PC-3 (cell line): ENCODE data around the gene ETS1. TPM values are rescaled to one million over a fixed set of nuclear protein-coding genes. Genes with fewer than 3 reads are reported as not detected.

Experiments used
- ATAC-seq: fragments of 200-7000 bp; cut with Tn5 transposase; 2 replicates; pipeline ENCODE4 v1.9.1; 2020; ENCODE audit warnings: mild to moderate bottlenecking, moderate library complexity
- BruUV-seq: library from RNA; stranded (reverse); fragments of 400-500 nt; replicated peaks from 2 replicates; lab custom pipeline; 2021; lab: Mats Ljungman, UMichigan
- CTCF ChIA-PET: fragments of 300-600 bp; sonication (Branson Sonifier 250); formaldehyde crosslinking; loops from one replicate; lab custom pipeline; 2022; ENCODE audit warnings: antibody characterized with exemption; lab: Charles Lee
- POLR2A ChIA-PET: fragments of 300-600 bp; sonication (Branson Sonifier 250); formaldehyde crosslinking; loops from one replicate; lab custom pipeline; 2022; ENCODE audit warnings: antibody characterized with exemption; ENCODE audit not compliant: unreplicated experiment; lab: Charles Lee
- DNase-seq: peaks from one replicate; pipeline ENCODE4 v3.0.0-alpha.2; 2015
- H2AFZ ChIP-seq: fragments of 300-600 bp; sonication (generic); 2 replicates; pipeline ENCODE4 v1.6.0; 2016; ENCODE audit warnings: antibody characterized with exemption, low read length
- H3F3A ChIP-seq: fragments of 300-600 bp; sonication (generic); one replicate; pipeline ENCODE4 v1.6.0; 2017; ENCODE audit warnings: antibody characterized with exemption, low read length, control low read depth, mild to moderate bottlenecking; ENCODE audit not compliant: unreplicated experiment
- H3K27ac ChIP-seq: fragments of 300-600 bp; sonication (generic); 2 replicates; pipeline ENCODE4 v1.5.1; 2016; ENCODE audit warnings: mild to moderate bottlenecking, low read length
- H3K27me3 ChIP-seq: fragments of 300-600 bp; sonication (generic); 2 replicates; pipeline ENCODE4 v1.6.1; 2016; ENCODE audit warnings: low read length, mixed read lengths
- H3K36me3 ChIP-seq: fragments of 300-600 bp; sonication (generic); 2 replicates; pipeline ENCODE4 v1.6.1; 2016; ENCODE audit warnings: low read depth, mixed run types, low read length, mixed read lengths
- H3K4me1 ChIP-seq: fragments of 300-600 bp; sonication (generic); 2 replicates; pipeline ENCODE4 v1.5.1; 2016; ENCODE audit warnings: low read length; ENCODE audit not compliant: insufficient read depth
- H3K4me2 ChIP-seq: fragments of 300-600 bp; sonication (generic); 2 replicates; pipeline ENCODE4 v1.6.0; 2016; ENCODE audit warnings: low read length
- H3K4me3 ChIP-seq: fragments of 300-600 bp; sonication (generic); 2 replicates; pipeline ENCODE4 v1.5.1; 2016; ENCODE audit warnings: mild to moderate bottlenecking, low read length, mixed read lengths
- H3K79me2 ChIP-seq: fragments of 300-600 bp; sonication (generic); 2 replicates; pipeline ENCODE4 v1.6.1; 2017; ENCODE audit warnings: low read length, mixed read lengths
- H3K9ac ChIP-seq: fragments of 300-600 bp; sonication (generic); 2 replicates; pipeline ENCODE4 v1.6.0; 2016; ENCODE audit warnings: mild to moderate bottlenecking, low read length
- H3K9me2 ChIP-seq: fragments of 300-600 bp; sonication (generic); replicated peaks from 2 replicates; pipeline ENCODE4 v1.6.1; 2016; ENCODE audit warnings: mixed run types, low read length, mixed read lengths
- H3K9me3 ChIP-seq: fragments of 300-600 bp; sonication (generic); 2 replicates; pipeline ENCODE4 v1.6.1; 2016; ENCODE audit warnings: low read length, mixed read lengths
- H4K20me1 ChIP-seq: fragments of 300-600 bp; sonication (generic); 2 replicates; pipeline ENCODE4 v1.6.1; 2016; ENCODE audit warnings: low read length, mixed read lengths
- EZH2 ChIP-seq: fragments of 300-600 bp; sonication (generic); IDR thresholded peaks from one replicate; pipeline ENCODE4 v1.6.1; 2017; ENCODE audit warnings: antibody characterized with exemption, mild to moderate bottlenecking, low read length; ENCODE audit not compliant: unreplicated experiment
- EZH2phosphoT487 ChIP-seq: fragments of 300-600 bp; sonication (generic); IDR thresholded peaks from 2 replicates; pipeline ENCODE4 v1.6.1; 2018; ENCODE audit warnings: mild to moderate bottlenecking, antibody characterized with exemption, low read length, borderline replicate concordance
- intact Hi-C: fragments of 100-400 bp; cut with micrococcal nuclease; formaldehyde crosslinking; loops from 2 replicates; pipeline ENCODE4 v1.9.0; 2023
- total RNA-seq: library from RNA; depleted of rRNA; stranded (reverse); fragments of >200 nt; gene quantifications from 2 replicates; pipeline ENCODE4 v1.2.3, GENCODE V29; 2014
- TF ChIP-seq, protein P1 (sequence below): fragments of 300-600 bp; sonication (generic); conservative IDR thresholded peaks from 2 replicates; pipeline ENCODE4 v1.5.1; 2017; ENCODE audit warnings: antibody characterized with exemption, low read depth, mild to moderate bottlenecking, low read length

The ETS1 gene
- total RNA-seq, 1 experiment from 2014 or later, result 52.0 TPM

DNA sequence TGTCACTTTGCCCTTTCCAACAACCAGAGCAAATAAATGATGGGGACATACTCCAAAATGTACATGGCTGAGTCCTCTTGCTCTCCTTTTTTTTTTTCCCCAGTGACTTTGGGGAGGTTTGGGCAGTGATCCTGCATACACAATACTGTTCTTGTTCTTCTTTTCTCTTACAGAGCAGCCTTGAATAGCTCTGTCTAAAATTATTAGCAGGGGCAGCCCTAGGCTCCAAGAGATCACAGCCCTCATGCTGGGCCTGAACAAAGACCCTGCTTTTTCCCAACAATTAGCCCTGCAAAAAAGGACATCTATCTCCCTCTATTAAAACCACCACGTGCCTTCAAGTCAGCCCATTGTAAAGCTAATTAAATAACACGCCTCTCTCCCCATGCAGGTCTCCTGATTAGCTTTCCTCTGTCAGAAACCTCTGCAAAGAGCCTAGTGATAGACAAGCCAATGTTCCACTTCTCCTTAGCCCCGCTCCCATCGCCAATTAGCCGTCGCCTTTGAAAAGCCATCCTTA, 54.7 kb downstream of the ETS1 start:
- Histone ChIP-seq H3K4me3 (no peak overlapping the region), H3K9me3 (no peaks in the 10 kb centered on the region), H3K9ac (no peak overlapping the region), H3K4me2 (no peak overlapping the region), H4K20me1 (no peaks in the 10 kb centered on the region), H3K4me1 (peaks cover 23% of the 10 kb centered on the region), H3K9me2 (0 out of 2 replicates have a peak, but pooled peaks cover 3% of the 10 kb centered on the region), H3K27ac (no peak overlapping the region), H2AFZ (no peak overlapping the region), H3F3A (no peaks in the 10 kb centered on the region), H3K79me2 (no peaks in the 10 kb centered on the region), H3K27me3 (no peaks in the 10 kb centered on the region), H3K36me3 (no peaks in the 10 kb centered on the region)
- ChIA-PET CTCF (no interaction called here), POLR2A (no interaction called here)
- ATAC-seq (no peak), DNase-seq (no peak)
- intact Hi-C loops, result no loop called here
- no peak for TF ChIP-seq EZH2
- BruUV-seq, result no TSS peak

DNA sequence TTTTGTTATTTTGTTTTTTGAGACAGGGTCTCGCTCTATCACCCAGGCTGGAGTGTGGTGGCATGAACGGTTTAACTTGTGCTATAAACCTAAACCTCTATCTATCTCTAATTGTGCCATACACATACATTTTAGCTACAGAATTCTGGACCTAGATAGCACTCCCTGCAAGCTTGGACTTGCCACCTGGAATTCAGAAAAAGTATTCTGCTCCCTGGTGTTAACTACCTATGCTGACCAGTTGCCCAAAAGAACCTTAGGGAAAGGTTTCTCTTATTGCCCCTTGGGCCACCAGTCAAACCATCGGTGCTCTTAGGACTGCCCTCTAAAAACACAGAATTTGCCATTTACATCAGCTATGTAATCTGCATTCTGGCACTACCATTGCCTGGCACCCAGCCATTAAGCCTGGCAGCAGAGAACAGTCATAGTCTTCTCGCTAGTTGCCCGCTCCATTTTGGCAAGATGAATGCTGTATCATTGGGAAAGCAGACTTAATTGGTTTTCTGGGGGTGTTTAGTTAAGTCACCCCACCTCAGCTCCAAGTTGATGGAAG, 55.3 kb downstream of the ETS1 start:
- no peak for TF ChIP-seq EZH2
- TF ChIP-seq EZH2phosphoT487, result no peak
- TF ChIP-seq, protein P1, sequence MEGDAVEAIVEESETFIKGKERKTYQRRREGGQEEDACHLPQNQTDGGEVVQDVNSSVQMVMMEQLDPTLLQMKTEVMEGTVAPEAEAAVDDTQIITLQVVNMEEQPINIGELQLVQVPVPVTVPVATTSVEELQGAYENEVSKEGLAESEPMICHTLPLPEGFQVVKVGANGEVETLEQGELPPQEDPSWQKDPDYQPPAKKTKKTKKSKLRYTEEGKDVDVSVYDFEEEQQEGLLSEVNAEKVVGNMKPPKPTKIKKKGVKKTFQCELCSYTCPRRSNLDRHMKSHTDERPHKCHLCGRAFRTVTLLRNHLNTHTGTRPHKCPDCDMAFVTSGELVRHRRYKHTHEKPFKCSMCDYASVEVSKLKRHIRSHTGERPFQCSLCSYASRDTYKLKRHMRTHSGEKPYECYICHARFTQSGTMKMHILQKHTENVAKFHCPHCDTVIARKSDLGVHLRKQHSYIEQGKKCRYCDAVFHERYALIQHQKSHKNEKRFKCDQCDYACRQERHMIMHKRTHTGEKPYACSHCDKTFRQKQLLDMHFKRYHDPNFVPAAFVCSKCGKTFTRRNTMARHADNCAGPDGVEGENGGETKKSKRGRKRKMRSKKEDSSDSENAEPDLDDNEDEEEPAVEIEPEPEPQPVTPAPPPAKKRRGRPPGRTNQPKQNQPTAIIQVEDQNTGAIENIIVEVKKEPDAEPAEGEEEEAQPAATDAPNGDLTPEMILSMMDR, result no peak
- Histone ChIP-seq H3K27ac (no peak overlapping the region), H2AFZ (no peak overlapping the region), H3K36me3 (no peaks in the 10 kb centered on the region), H3K79me2 (no peaks in the 10 kb centered on the region), H3K9me2 (0 out of 2 replicates have a peak, but pooled peaks cover 3% of the 10 kb centered on the region), H3K9me3 (no peaks in the 10 kb centered on the region), H3K27me3 (no peaks in the 10 kb centered on the region), H3F3A (no peaks in the 10 kb centered on the region), H4K20me1 (no peaks in the 10 kb centered on the region), H3K9ac (no peak overlapping the region), H3K4me1 (peaks cover 23% of the 10 kb centered on the region), H3K4me2 (no peak overlapping the region), H3K4me3 (no peak overlapping the region)
- ChIA-PET POLR2A (no interaction called here), CTCF (no interaction called here)
- intact Hi-C loops, result no loop called here
- no peak for ATAC-seq
- DNase-seq, result no peak
- no TSS peak for BruUV-seq

DNA sequence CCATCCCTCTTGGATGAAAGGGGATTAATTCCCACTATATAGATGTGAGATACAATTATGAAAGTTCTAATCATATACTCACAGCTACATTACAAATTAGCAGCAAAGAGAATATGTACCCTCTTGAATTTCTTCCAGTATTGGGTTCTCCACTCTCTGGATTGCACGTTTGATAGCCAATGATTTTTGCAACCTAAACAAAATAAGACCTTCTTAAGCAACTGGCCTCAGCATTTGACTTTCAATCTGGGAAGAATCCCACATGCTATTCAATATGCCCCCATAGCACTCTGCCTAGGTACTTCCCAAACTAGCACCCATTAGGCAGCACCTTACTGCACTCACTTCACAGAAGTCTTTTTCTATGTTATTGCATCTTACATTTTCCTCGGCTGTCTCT, 55.8 kb downstream of the ETS1 start:
- no peak for TF ChIP-seq EZH2
- TF ChIP-seq, protein P1, result no peak
- TF ChIP-seq EZH2phosphoT487, result no peak

More for the DNA sequence above, 55.8 kb downstream of the ETS1 start:
- Histone ChIP-seq H3K79me2 (no peaks in the 10 kb centered on the region), H3K4me1 (peaks cover 28% of the 10 kb centered on the region), H3K4me3 (no peak overlapping the region), H2AFZ (no peak overlapping the region), H3K9me2 (0 out of 2 replicates have a peak, but pooled peaks cover 3% of the 10 kb centered on the region), H3F3A (no peaks in the 10 kb centered on the region), H3K9me3 (no peaks in the 10 kb centered on the region), H3K36me3 (no peaks in the 10 kb centered on the region), H3K4me2 (no peak overlapping the region), H3K27ac (no peak overlapping the region), H3K9ac (no peak overlapping the region), H3K27me3 (no peaks in the 10 kb centered on the region), H4K20me1 (no peaks in the 10 kb centered on the region)
- DNase-seq, result no peak
- no peak for ATAC-seq
- CTCF ChIA-PET, result no interaction called here
- POLR2A ChIA-PET, result no interaction called here
- BruUV-seq, result no TSS peak
- intact Hi-C loops, result no loop called here
